ENCODE measurements around the gene PPP1R1A.

DNA sequence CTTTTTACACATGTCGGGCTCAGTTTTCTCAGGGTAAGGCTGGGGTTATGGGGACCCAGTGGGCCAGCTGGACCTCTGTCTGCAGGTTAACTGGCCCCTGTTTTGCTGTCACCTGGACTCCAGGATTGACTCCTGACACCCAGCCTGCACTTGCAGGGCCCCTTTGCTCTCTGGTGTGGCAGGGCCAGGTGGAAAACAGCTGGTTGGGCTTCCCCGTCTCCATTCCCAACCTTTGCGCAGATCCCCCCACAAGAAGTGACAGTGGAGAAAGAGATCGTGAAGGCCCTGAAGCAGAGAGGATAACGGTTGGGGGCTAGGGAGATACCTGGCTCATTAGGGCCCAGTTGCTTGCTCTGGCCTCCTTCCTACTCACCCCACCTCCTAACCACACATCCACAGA lies 1.5 kb upstream of the PPP1R1A start:
- TF ChIP-seq, protein P1, sequence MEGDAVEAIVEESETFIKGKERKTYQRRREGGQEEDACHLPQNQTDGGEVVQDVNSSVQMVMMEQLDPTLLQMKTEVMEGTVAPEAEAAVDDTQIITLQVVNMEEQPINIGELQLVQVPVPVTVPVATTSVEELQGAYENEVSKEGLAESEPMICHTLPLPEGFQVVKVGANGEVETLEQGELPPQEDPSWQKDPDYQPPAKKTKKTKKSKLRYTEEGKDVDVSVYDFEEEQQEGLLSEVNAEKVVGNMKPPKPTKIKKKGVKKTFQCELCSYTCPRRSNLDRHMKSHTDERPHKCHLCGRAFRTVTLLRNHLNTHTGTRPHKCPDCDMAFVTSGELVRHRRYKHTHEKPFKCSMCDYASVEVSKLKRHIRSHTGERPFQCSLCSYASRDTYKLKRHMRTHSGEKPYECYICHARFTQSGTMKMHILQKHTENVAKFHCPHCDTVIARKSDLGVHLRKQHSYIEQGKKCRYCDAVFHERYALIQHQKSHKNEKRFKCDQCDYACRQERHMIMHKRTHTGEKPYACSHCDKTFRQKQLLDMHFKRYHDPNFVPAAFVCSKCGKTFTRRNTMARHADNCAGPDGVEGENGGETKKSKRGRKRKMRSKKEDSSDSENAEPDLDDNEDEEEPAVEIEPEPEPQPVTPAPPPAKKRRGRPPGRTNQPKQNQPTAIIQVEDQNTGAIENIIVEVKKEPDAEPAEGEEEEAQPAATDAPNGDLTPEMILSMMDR (IDR thresholded peaks at IDR 0.05), result no peak
- TF ChIP-seq EZH2 (IDR thresholded peaks at IDR 0.05; ENCODE audit: borderline replicate concordance, insufficient read depth, low read depth, low read length, poor library complexity, severe bottlenecking), result no peak

All from B cell (primary cell).